Right renal cortex interstitium (tissue), 3 donors: ENCODE results near the gene ATXN1. TPM values are rescaled to one million over a fixed set of nuclear protein-coding genes. Genes with fewer than 3 reads are reported as not detected.
"Not testable (repeated sequence)": the region's sequence is repeated elsewhere in the genome, so short reads cannot be mapped to it uniquely, and the experiment has no call there.

ENCODE experiments used
- DNase-seq, 3 donors: peaks; one replicate each; pipeline ENCODE4 v3.0.0-alpha.2; 2013; ENCODE audit warnings: low read depth in 3 of 3, low spot score in 2 of 3
- polyA plus RNA-seq, 3 donors: library from polyadenylated mRNA; unstranded; fragments of 120-200 nt; gene quantifications; one replicate each; pipeline ENCODE4 v1.2.1, GENCODE V29; 2013; ENCODE audit not compliant: insufficient read length in 3 of 3

The ATXN1 gene
- polyA plus RNA-seq, 3 donors = 17.5 to 19.4 (median 19.4) TPM

GRCh38 chr6:16625291-16626265 lies 135.7 kb downstream of the ATXN1 start:
- DNase-seq = no peak

GRCh38 chr6:16624636-16625290 lies 136.5 kb downstream of the ATXN1 start:
- DNase-seq = no peak

- no peak for DNase-seq
Measured at GRCh38 chr6:16623731-16624130, 137.5 kb downstream of the ATXN1 start.

- no peak for DNase-seq
Measured at GRCh38 chr6:16623029-16623653, 138.1 kb downstream of the ATXN1 start.

- DNase-seq = no peak
Measured at GRCh38 chr6:16622193-16622592, 139.1 kb downstream of the ATXN1 start.

GRCh38 chr6:16621002-16621401 lies 140.3 kb downstream of the ATXN1 start:
- no peak for DNase-seq

- DNase-seq = no peak
Measured at GRCh38 chr6:16619777-16620176, 141.5 kb downstream of the ATXN1 start.

- DNase-seq = peak in 1 of 3 donors; percentile 44
Measured at GRCh38 chr6:16618962-16619361, 142.3 kb downstream of the ATXN1 start.

- DNase-seq = not testable (repeated sequence)
Measured at GRCh38 chr6:16615215-16615614, 146.0 kb downstream of the ATXN1 start.

- not testable (repeated sequence) for DNase-seq
Measured at GRCh38 chr6:16614143-16614542, 147.1 kb downstream of the ATXN1 start.

- not testable (repeated sequence) for DNase-seq
Measured at GRCh38 chr6:16613504-16613903, 147.8 kb downstream of the ATXN1 start.

GRCh38 chr6:16608444-16608843 lies 152.8 kb downstream of the ATXN1 start:
- DNase-seq = no peak

- no peak for DNase-seq
Measured at GRCh38 chr6:16602035-16602434, 159.2 kb downstream of the ATXN1 start.

- no peak for DNase-seq
Measured at GRCh38 chr6:16600701-16601100, 160.6 kb downstream of the ATXN1 start.

GRCh38 chr6:16600026-16600425 lies 161.2 kb downstream of the ATXN1 start:
- no peak for DNase-seq

GRCh38 chr6:16596616-16597331 lies 164.5 kb downstream of the ATXN1 start:
- DNase-seq = no peak

GRCh38 chr6:16595514-16596120 lies 165.6 kb downstream of the ATXN1 start:
- DNase-seq = no peak

GRCh38 chr6:16594849-16595248 lies 166.4 kb downstream of the ATXN1 start:
- DNase-seq = no peak

- no peak for DNase-seq
Measured at GRCh38 chr6:16592223-16592911, 168.9 kb downstream of the ATXN1 start.
